ENCODE data around the gene SRP19.

Gene SRP19

DNA sequence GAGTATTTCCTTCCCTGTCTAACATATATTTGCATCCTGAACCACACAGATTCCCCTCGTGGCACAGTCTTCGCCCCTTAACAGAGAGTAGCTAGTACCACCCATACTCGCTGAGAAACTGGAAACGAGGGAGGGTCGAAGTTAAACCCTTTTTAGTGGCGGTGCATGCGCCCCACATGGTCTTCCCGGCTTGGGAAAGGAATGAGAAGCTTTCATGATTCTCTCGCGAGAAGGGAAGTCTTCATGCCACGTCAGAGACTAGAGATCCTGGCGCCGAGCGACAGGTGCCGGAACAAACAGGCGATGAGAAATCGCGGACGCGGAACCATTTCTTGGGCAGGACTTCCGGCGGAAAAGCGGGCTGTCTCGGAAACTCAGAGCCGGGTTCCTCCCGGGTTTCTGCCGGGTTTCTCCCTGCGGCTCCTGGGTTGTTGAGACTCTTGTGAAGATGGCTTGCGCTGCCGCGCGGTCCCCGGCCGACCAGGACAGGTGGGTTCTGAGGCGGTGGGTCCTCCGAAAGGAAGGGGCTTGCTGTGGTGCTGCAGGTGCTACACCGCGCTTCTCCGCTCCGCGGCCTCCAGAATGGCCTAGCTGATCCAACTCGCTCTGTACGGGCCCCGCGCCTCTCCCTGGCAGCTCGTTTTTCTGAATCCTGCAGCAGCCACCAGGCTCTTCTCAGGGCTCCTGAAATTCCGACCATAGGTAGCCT lies at the start of gene SRP19:
Gene SRP19, plus strand, starts transcription at position 359 of the 709 bp plus-strand sequence. Its CDS starts 90 bp downstream, at position 449.
- H3K9me3 ChIP-seq (ENCODE audit: control insufficient read depth, insufficient read depth, low read length): no peaks in the 10 kb centered on the region
- 0 out of 2 replicates have a peak, but pooled peaks cover 1% of the 10 kb centered on the region for H3K27me3 ChIP-seq (ENCODE audit: control insufficient read depth, insufficient read depth, low read length)
- peak within 1 kb of the TSS; percentile 95 for H3K4me3 ChIP-seq (ENCODE audit: low read length)
- H3K36me3 ChIP-seq (ENCODE audit: control insufficient read depth, insufficient read depth, low read length): peaks cover 4% of the 10 kb centered on the region; the same call in 1 of the 2 replicates
- H3K27ac ChIP-seq (ENCODE audit: low read length): no peak within 1 kb of the TSS
- H3K4me1 ChIP-seq (ENCODE audit: control insufficient read depth, insufficient read depth, low read length): peaks cover 3% of the 10 kb centered on the region; the same call in 1 of the 2 replicates
- WGBS (ENCODE audit: insufficient coverage, insufficient read length): no CpG with 5 or more reads among the region's 47 CpGs
- DNase-seq (ENCODE audit: low read depth, low spot score): peak; percentile 94

- H3K9me3 ChIP-seq (ENCODE audit: control insufficient read depth, insufficient read depth, low read length): no peaks in the 10 kb centered on the region
- no peaks in the 10 kb centered on the region for H3K27me3 ChIP-seq (ENCODE audit: control insufficient read depth, insufficient read depth, low read length)
- WGBS (ENCODE audit: insufficient coverage, insufficient read length): no CpG with 5 or more reads among the region's 1 CpG
- H3K27ac ChIP-seq (ENCODE audit: low read length): no peak overlapping the region
- no peaks in the 10 kb centered on the region for H3K4me1 ChIP-seq (ENCODE audit: control insufficient read depth, insufficient read depth, low read length)
- H3K4me3 ChIP-seq (ENCODE audit: low read length): no peak overlapping the region
- no peaks in the 10 kb centered on the region for H3K36me3 ChIP-seq (ENCODE audit: control insufficient read depth, insufficient read depth, low read length)
- no peak for DNase-seq (ENCODE audit: low read depth, low spot score)
These were observed 48.5 kb upstream of the SRP19 start for GRCh38 chr5:112812549-112812948.

DNA sequence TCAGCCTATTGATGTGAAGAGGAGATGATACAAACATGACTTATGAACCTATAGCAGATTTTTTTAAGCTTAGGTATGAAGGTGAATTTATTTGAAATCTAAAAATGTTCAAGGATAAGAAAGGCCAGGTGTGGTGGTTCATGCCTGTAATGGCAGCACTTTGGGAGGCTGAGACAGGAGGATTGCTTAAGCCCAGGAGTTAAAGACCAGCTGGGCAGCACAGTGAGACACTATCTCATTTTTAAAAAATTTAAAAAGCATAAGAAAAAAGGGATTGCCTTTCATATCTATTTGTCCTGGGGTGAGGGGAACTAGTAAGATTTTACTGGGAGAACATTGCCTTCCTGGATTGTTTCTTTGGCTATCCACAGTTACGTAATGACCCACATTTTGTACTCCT lies 40.8 kb upstream of the SRP19 start:
- no peaks in the 10 kb centered on the region for H3K27me3 ChIP-seq (ENCODE audit: control insufficient read depth, insufficient read depth, low read length)
- DNase-seq (ENCODE audit: low read depth, low spot score): no peak
- no CpG with 5 or more reads among the region's 1 CpG for WGBS (ENCODE audit: insufficient coverage, insufficient read length)
- no peaks in the 10 kb centered on the region; the same call in 1 of the 2 replicates for H3K36me3 ChIP-seq (ENCODE audit: control insufficient read depth, insufficient read depth, low read length)
- no peak overlapping the region for H3K27ac ChIP-seq (ENCODE audit: low read length)
- no peaks in the 10 kb centered on the region for H3K4me1 ChIP-seq (ENCODE audit: control insufficient read depth, insufficient read depth, low read length)
- H3K4me3 ChIP-seq (ENCODE audit: low read length): no peak overlapping the region
- H3K9me3 ChIP-seq (ENCODE audit: control insufficient read depth, insufficient read depth, low read length): no peaks in the 10 kb centered on the region

GRCh38 chr5:112822456-112822855 lies 38.6 kb upstream of the SRP19 start:
- H3K4me1 ChIP-seq (ENCODE audit: control insufficient read depth, insufficient read depth, low read length): no peaks in the 10 kb centered on the region
- no peak overlapping the region for H3K4me3 ChIP-seq (ENCODE audit: low read length)
- no peak for DNase-seq (ENCODE audit: low read depth, low spot score)
- no CpG with 5 or more reads among the region's 4 CpGs for WGBS (ENCODE audit: insufficient coverage, insufficient read length)
- H3K9me3 ChIP-seq (ENCODE audit: control insufficient read depth, insufficient read depth, low read length): no peaks in the 10 kb centered on the region
- H3K36me3 ChIP-seq (ENCODE audit: control insufficient read depth, insufficient read depth, low read length): no peaks in the 10 kb centered on the region; the same call in 1 of the 2 replicates
- no peaks in the 10 kb centered on the region for H3K27me3 ChIP-seq (ENCODE audit: control insufficient read depth, insufficient read depth, low read length)
- no peak overlapping the region for H3K27ac ChIP-seq (ENCODE audit: low read length)

DNA sequence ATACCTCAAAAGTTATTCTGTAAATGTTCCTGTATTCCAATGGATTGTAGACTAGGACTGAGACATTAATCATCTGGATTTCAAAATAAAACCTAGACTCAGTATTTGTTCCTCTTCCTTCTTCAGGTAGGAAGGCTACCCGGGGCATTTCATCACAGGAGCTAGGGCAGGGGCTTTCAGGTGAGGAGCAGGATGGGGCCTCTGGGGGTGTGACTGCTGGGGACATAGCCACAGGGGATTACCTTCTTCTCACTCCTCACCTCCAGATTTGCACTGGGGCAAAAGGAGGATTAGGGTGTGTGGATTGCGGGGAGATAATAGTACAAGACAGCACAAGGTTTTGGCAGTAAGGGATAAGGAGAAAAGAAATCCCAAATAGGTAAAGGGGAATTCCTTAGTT lies 37.9 kb upstream of the SRP19 start:
- no peak for DNase-seq (ENCODE audit: low read depth, low spot score)
- no peaks in the 10 kb centered on the region; the same call in 1 of the 2 replicates for H3K36me3 ChIP-seq (ENCODE audit: control insufficient read depth, insufficient read depth, low read length)
- WGBS (ENCODE audit: insufficient coverage, insufficient read length): no CpG with 5 or more reads among the region's 2 CpGs

DNA sequence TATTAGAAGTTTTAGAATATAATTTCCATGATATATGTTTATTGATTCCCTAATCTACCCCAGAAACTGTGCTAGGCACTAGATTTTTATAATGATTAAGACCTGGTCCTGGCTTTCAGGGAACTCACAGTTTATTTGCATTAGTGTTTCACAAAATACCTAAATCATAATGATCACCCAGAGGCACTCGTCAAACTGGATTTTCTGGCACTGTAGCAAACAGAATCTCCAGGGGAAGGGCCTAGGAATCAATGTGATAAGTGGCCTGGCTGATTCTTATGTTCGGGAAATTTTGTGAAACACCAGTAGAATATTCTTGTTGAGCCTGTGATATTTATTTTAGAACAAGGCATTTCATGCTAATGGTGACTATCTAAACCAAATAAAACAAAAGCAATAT lies 37.4 kb upstream of the SRP19 start:
- Histone ChIP-seq H3K27ac (ENCODE audit: low read length) (no peak overlapping the region), H3K4me1 (ENCODE audit: control insufficient read depth, insufficient read depth, low read length) (no peaks in the 10 kb centered on the region), H3K27me3 (ENCODE audit: control insufficient read depth, insufficient read depth, low read length) (no peaks in the 10 kb centered on the region), H3K4me3 (ENCODE audit: low read length) (no peak overlapping the region), H3K9me3 (ENCODE audit: control insufficient read depth, insufficient read depth, low read length) (no peaks in the 10 kb centered on the region), H3K36me3 (ENCODE audit: control insufficient read depth, insufficient read depth, low read length) (no peaks in the 10 kb centered on the region; the same call in 1 of the 2 replicates)
- no CpG with 5 or more reads among the region's 2 CpGs for WGBS (ENCODE audit: insufficient coverage, insufficient read length)
- DNase-seq (ENCODE audit: low read depth, low spot score): no peak

More for the DNA sequence above, 37.9 kb upstream of the SRP19 start:
- Histone ChIP-seq H3K4me1 (ENCODE audit: control insufficient read depth, insufficient read depth, low read length) (no peaks in the 10 kb centered on the region), H3K4me3 (ENCODE audit: low read length) (no peak overlapping the region), H3K27ac (ENCODE audit: low read length) (no peak overlapping the region), H3K9me3 (ENCODE audit: control insufficient read depth, insufficient read depth, low read length) (no peaks in the 10 kb centered on the region), H3K27me3 (ENCODE audit: control insufficient read depth, insufficient read depth, low read length) (no peaks in the 10 kb centered on the region)

DNA sequence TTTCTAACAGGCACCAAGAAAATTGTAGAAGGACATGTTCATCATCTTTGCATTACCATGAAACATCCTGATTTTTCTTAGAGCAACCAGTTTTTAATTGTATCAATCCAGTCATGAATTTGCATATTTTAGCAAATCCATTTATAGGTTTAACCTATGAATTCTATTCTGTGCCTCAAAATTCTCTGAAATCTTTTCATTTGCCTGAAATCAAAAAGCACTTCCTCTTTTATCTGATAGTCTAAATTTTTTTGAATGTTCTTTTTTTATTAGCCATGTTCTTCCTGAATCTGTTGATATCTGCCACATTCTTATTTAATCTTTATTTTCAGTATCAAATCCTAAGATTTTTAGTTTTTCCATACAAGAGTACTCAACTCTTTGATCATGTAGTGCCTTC lies 36.9 kb upstream of the SRP19 start:
- DNase-seq (ENCODE audit: low read depth, low spot score): no peak
- no peaks in the 10 kb centered on the region for H3K9me3 ChIP-seq (ENCODE audit: control insufficient read depth, insufficient read depth, low read length)
- no peak overlapping the region for H3K4me3 ChIP-seq (ENCODE audit: low read length)
- H3K4me1 ChIP-seq (ENCODE audit: control insufficient read depth, insufficient read depth, low read length): no peaks in the 10 kb centered on the region
- no peaks in the 10 kb centered on the region; the same call in 1 of the 2 replicates for H3K36me3 ChIP-seq (ENCODE audit: control insufficient read depth, insufficient read depth, low read length)
- H3K27me3 ChIP-seq (ENCODE audit: control insufficient read depth, insufficient read depth, low read length): no peaks in the 10 kb centered on the region
- H3K27ac ChIP-seq (ENCODE audit: low read length): no peak overlapping the region

DNA sequence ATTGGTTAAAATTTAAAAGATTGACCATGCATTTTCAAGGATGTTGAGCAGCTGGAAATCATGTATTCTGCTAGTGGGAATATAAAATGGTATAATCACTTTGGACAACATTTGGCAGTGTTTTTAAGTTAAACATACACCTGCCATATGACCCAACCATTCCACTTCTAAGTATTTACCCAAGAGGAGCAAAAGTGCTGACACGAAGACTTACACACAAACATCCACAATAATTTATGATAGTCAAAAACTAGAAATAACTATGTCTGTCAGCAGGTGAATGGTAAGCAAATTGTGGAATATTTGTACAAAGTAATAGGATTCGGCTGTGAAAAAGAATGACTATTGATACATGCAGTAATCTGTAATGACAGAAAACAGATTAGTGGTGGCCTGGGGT lies 30.7 kb upstream of the SRP19 start:
- Histone ChIP-seq H3K4me1 (ENCODE audit: control insufficient read depth, insufficient read depth, low read length) (no peaks in the 10 kb centered on the region), H3K9me3 (ENCODE audit: control insufficient read depth, insufficient read depth, low read length) (no peaks in the 10 kb centered on the region), H3K4me3 (ENCODE audit: low read length) (no peak overlapping the region), H3K27ac (ENCODE audit: low read length) (no peak overlapping the region), H3K27me3 (ENCODE audit: control insufficient read depth, insufficient read depth, low read length) (no peaks in the 10 kb centered on the region), H3K36me3 (ENCODE audit: control insufficient read depth, insufficient read depth, low read length) (no peaks in the 10 kb centered on the region)
- DNase-seq (ENCODE audit: low read depth, low spot score): no peak
- WGBS (ENCODE audit: insufficient coverage, insufficient read length): no CpG with 5 or more reads among the region's 2 CpGs

- DNase-seq (ENCODE audit: low read depth, low spot score): no peak
- Histone ChIP-seq H3K36me3 (ENCODE audit: control insufficient read depth, insufficient read depth, low read length) (peaks cover 2% of the 10 kb centered on the region; the same call in 1 of the 2 replicates), H3K27me3 (ENCODE audit: control insufficient read depth, insufficient read depth, low read length) (no peaks in the 10 kb centered on the region), H3K4me3 (ENCODE audit: low read length) (no peak overlapping the region), H3K27ac (ENCODE audit: low read length) (no peak overlapping the region), H3K9me3 (ENCODE audit: control insufficient read depth, insufficient read depth, low read length) (no peaks in the 10 kb centered on the region), H3K4me1 (ENCODE audit: control insufficient read depth, insufficient read depth, low read length) (no peaks in the 10 kb centered on the region)
- no CpG with 5 or more reads among the region's 13 CpGs for WGBS (ENCODE audit: insufficient coverage, insufficient read length)
These were observed 27.1 kb upstream of the SRP19 start for GRCh38 chr5:112833971-112834370.

- no CpG with 5 or more reads among the region's 1 CpG for WGBS (ENCODE audit: insufficient coverage, insufficient read length)
- no peak overlapping the region for H3K4me3 ChIP-seq (ENCODE audit: low read length)
- H3K27ac ChIP-seq (ENCODE audit: low read length): no peak overlapping the region
- DNase-seq (ENCODE audit: low read depth, low spot score): no peak
- peaks cover 2% of the 10 kb centered on the region; the same call in 1 of the 2 replicates for H3K4me1 ChIP-seq (ENCODE audit: control insufficient read depth, insufficient read depth, low read length)
- no peaks in the 10 kb centered on the region for H3K27me3 ChIP-seq (ENCODE audit: control insufficient read depth, insufficient read depth, low read length)
- peaks cover 2% of the 10 kb centered on the region; the same call in 1 of the 2 replicates for H3K36me3 ChIP-seq (ENCODE audit: control insufficient read depth, insufficient read depth, low read length)
- H3K9me3 ChIP-seq (ENCODE audit: control insufficient read depth, insufficient read depth, low read length): no peaks in the 10 kb centered on the region
These were observed 16.6 kb upstream of the SRP19 start for GRCh38 chr5:112844489-112844888.

DNA sequence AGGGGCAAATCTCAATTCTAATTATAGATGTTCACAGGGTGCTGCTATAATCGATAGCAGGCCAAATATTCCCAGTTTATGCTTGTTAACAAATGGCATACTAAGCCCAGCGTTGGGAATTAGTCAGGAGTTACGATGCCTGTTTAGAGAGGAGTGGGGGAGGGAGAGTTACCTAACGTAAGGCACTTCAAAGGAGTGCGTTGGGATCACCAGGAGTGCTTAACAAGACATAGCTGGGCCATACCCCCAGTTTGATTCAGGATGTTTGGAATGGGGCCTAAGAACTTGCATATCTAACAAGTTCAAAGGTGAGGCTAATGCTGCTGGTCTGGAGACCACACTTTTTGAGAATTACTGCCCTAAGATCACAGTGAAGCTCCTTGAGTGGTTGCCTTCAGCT lies 14.5 kb upstream of the SRP19 start:
- Histone ChIP-seq H3K36me3 (ENCODE audit: control insufficient read depth, insufficient read depth, low read length) (no peaks in the 10 kb centered on the region), H3K27me3 (ENCODE audit: control insufficient read depth, insufficient read depth, low read length) (no peaks in the 10 kb centered on the region), H3K27ac (ENCODE audit: low read length) (no peak overlapping the region), H3K4me3 (ENCODE audit: low read length) (no peak overlapping the region), H3K9me3 (ENCODE audit: control insufficient read depth, insufficient read depth, low read length) (no peaks in the 10 kb centered on the region), H3K4me1 (ENCODE audit: control insufficient read depth, insufficient read depth, low read length) (peaks cover 2% of the 10 kb centered on the region; the same call in 1 of the 2 replicates)
- no CpG with 5 or more reads among the region's 5 CpGs for WGBS (ENCODE audit: insufficient coverage, insufficient read length)
- DNase-seq (ENCODE audit: low read depth, low spot score): no peak

Data from iPS DF 6.9 (cell line).